ENCODE measurements around the gene TTBK2. TPM values are rescaled to one million over a fixed set of nuclear protein-coding genes. Genes with fewer than 3 reads are reported as not detected.

TTBK2 gene
- total RNA-seq, 1 donor from 2014 or later = 14.1 TPM

DNA sequence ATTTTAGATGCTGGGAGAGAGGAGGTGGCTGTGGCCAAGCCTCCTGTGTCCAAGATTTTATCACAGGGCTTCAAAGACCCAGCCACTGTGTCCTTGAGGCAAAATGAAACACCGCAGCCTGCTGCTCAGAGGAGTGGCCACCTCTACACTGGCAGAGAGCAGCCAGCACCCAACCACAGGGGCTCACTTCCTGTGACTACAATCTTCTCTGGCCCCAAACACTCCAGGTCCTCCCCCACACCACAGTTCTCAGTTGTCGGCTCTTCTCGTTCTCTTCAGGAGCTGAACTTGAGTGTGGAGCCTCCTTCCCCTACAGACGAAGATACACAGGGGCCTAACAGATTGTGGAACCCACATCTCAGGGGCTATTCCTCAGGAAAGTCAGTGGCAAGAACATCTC, 229.3 kb downstream of the TTBK2 start:
- peaks cover 8% of the 10 kb centered on the region for H3K27me3 Mint-ChIP-seq (ENCODE audit: unreplicated experiment)
- peaks cover 16% of the 10 kb centered on the region for H3K36me3 Mint-ChIP-seq (ENCODE audit: low read depth, unreplicated experiment)
- H3K4me1 Mint-ChIP-seq (ENCODE audit: unreplicated experiment) = no peaks in the 10 kb centered on the region
- H3K9me3 Mint-ChIP-seq (ENCODE audit: unreplicated experiment) = no peaks in the 10 kb centered on the region
- H3K4me3 Mint-ChIP-seq (ENCODE audit: unreplicated experiment) = peak overlapping the region; percentile 44
- no peak for DNase-seq (ENCODE audit: low spot score)
- TF ChIP-seq, protein P1, sequence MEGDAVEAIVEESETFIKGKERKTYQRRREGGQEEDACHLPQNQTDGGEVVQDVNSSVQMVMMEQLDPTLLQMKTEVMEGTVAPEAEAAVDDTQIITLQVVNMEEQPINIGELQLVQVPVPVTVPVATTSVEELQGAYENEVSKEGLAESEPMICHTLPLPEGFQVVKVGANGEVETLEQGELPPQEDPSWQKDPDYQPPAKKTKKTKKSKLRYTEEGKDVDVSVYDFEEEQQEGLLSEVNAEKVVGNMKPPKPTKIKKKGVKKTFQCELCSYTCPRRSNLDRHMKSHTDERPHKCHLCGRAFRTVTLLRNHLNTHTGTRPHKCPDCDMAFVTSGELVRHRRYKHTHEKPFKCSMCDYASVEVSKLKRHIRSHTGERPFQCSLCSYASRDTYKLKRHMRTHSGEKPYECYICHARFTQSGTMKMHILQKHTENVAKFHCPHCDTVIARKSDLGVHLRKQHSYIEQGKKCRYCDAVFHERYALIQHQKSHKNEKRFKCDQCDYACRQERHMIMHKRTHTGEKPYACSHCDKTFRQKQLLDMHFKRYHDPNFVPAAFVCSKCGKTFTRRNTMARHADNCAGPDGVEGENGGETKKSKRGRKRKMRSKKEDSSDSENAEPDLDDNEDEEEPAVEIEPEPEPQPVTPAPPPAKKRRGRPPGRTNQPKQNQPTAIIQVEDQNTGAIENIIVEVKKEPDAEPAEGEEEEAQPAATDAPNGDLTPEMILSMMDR (IDR thresholded peaks at IDR 0.05; ENCODE audit: unreplicated experiment) = no peak
- H3K27ac Mint-ChIP-seq (ENCODE audit: unreplicated experiment) = peak overlapping the region; percentile 18

Other genes with a start within 250 kb of the TTBK2 start
- gene CDAN1, start 183.7 kb downstream of the TTBK2 start, total RNA-seq (ENCODE audit: unreplicated experiment) = 29.9 TPM
- 20.8 TPM for gene UBR1, start 185.3 kb upstream of the TTBK2 start, total RNA-seq (ENCODE audit: unreplicated experiment)
- 5.1 TPM for gene TMEM62, start 212.8 kb upstream of the TTBK2 start, total RNA-seq (ENCODE audit: unreplicated experiment)